Left lung (tissue), 10 donors: ENCODE measurements around the gene INPP4B. TPM values are rescaled to one million over a fixed set of nuclear protein-coding genes. Genes with fewer than 3 reads are reported as not detected.

Experiments
- ATAC-seq: fragments of 200-7000 bp; cut with Tn5 transposase; one replicate; pipeline ENCODE4 v1.9.1; 2020; ENCODE audit warnings: moderate library complexity
- DNase-seq, 4 donors: peaks; one replicate each; pipeline ENCODE4 v3.0.0-alpha.2; 2013 to 2020
- H3K27ac ChIP-seq, 2 donors: fragments of 200-600 bp; sonication (generic) in 1 of 2; one replicate each; pipeline versions ENCODE4 v1.5.0 to v1.8.0; 2020 to 2021
- H3K27me3 ChIP-seq, 2 donors: fragments of 200-600 bp; sonication (generic) in 1 of 2; one replicate each; pipeline versions ENCODE4 v1.5.0 to v1.8.0; 2020 to 2021
- H3K36me3 ChIP-seq, 2 donors: fragments of 200-600 bp; sonication (generic) in 1 of 2; one replicate each; pipeline versions ENCODE4 v1.5.0 to v1.8.0; 2020 to 2021
- H3K4me1 ChIP-seq, 2 donors: fragments of 200-600 bp; one replicate each; pipeline ENCODE4 v1.8.0; 2021
- H3K4me3 ChIP-seq, 2 donors: fragments of 200-600 bp; sonication (generic) in 1 of 2; one replicate each; pipeline versions ENCODE4 v1.5.0 to v1.8.0; 2020 to 2021; ENCODE audit warnings: mild to moderate bottlenecking in 1 of 2
- H3K9me3 ChIP-seq, 2 donors: fragments of 200-600 bp; sonication (generic) in 1 of 2; one replicate each; pipeline versions ENCODE4 v1.5.0 to v1.8.0; 2020 to 2021
- CTCF ChIP-seq, 2 donors: fragments of 200-600 bp; sonication (generic) in 1 of 2; IDR thresholded peaks; one replicate each; pipeline versions ENCODE4 v1.5.0 to v1.8.0; 2021; ENCODE audit warnings: antibody characterized with exemption in 2 of 2
- intact Hi-C, 2 donors: fragments of 100-400 bp; cut with DNase I; formaldehyde crosslinking; loops; one replicate each; pipeline versions ENCODE4 v1.11.2 to v1.14.2; 2022
- polyA plus RNA-seq, 6 donors: library from polyadenylated mRNA; unstranded; fragments of 120-200 nt; gene quantifications; one replicate each; pipeline ENCODE4 v1.2.1, GENCODE V29; 2013; ENCODE audit not compliant: insufficient read length in 6 of 6
- total RNA-seq, 2 donors: library from RNA; stranded (reverse); fragmentation: NEBNext Ultra II Directional; extraction: Animal tissue kit (Norgen Biotek cat#: 25700); gene quantifications; one replicate each; pipeline ENCODE4 v1.2.1, GENCODE V29; 2021
- donor health status: DM: no; HTN: yes; CAD: no.
- donor health status: DM: no; HTN: no; CAD: no.

Gene INPP4B
- total and polyA plus RNA-seq, 8 donors = 7.3 to 15.1 (median 11.6) TPM

GRCh38 chr4:142600952-142601351 lies 245.1 kb downstream of the INPP4B start:
- no peaks in the 10 kb centered on the region for H3K27me3 ChIP-seq
- ATAC-seq = no peak
- no peak overlapping the region for H3K27ac ChIP-seq
- no peak overlapping the region for H3K4me3 ChIP-seq
- H3K9me3 ChIP-seq = peaks cover 0 to 24% of the 10 kb centered on the region in 2 donors
- TF ChIP-seq CTCF (IDR thresholded peaks at IDR 0.05) = no peak
- intact Hi-C loops = no loop called here
- DNase-seq = no peak
- H3K36me3 ChIP-seq = no peaks in the 10 kb centered on the region
- no peaks in the 10 kb centered on the region for H3K4me1 ChIP-seq

GRCh38 chr4:142598132-142598531 lies 248.0 kb downstream of the INPP4B start:
- Histone ChIP-seq H3K9me3 (peaks cover 0 to 8% of the 10 kb centered on the region in 2 donors), H3K4me1 (no peaks in the 10 kb centered on the region), H3K27me3 (no peaks in the 10 kb centered on the region), H3K36me3 (no peaks in the 10 kb centered on the region), H3K27ac (no peak overlapping the region), H3K4me3 (no peak overlapping the region)
- no peak for DNase-seq
- intact Hi-C loops = no loop called here
- ATAC-seq = no peak
- TF ChIP-seq CTCF (IDR thresholded peaks at IDR 0.05) = no peak

- DNase-seq (no peak), ATAC-seq (no peak)
- TF ChIP-seq CTCF (IDR thresholded peaks at IDR 0.05) = no peak
- intact Hi-C loops = no loop called here
- Histone ChIP-seq H3K4me3 (no peak overlapping the region), H3K27me3 (no peaks in the 10 kb centered on the region), H3K36me3 (no peaks in the 10 kb centered on the region), H3K4me1 (no peaks in the 10 kb centered on the region), H3K27ac (no peak overlapping the region), H3K9me3 (no peaks in the 10 kb centered on the region)
These were observed 249.5 kb downstream of the INPP4B start for GRCh38 chr4:142596595-142596994.

- no peak for TF ChIP-seq CTCF (IDR thresholded peaks at IDR 0.05)
- H3K4me3 ChIP-seq = no peak overlapping the region
- DNase-seq (no peak), ATAC-seq (no peak)
- no peaks in the 10 kb centered on the region for H3K9me3 ChIP-seq
- no peak overlapping the region for H3K27ac ChIP-seq
- H3K27me3 ChIP-seq = no peaks in the 10 kb centered on the region
- intact Hi-C loops = no loop called here
- no peaks in the 10 kb centered on the region for H3K36me3 ChIP-seq
- no peaks in the 10 kb centered on the region for H3K4me1 ChIP-seq
These were observed 250.0 kb downstream of the INPP4B start for GRCh38 chr4:142596121-142596520.

GRCh38 chr4:142595222-142595871 lies 250.8 kb downstream of the INPP4B start:
- no peaks in the 10 kb centered on the region for H3K9me3 ChIP-seq
- no peak overlapping the region for H3K4me3 ChIP-seq
- no peaks in the 10 kb centered on the region for H3K27me3 ChIP-seq
- TF ChIP-seq CTCF (IDR thresholded peaks at IDR 0.05) = no peak
- H3K4me1 ChIP-seq = no peaks in the 10 kb centered on the region
- intact Hi-C loops = no loop called here
- DNase-seq = peak in 1 of 4 donors; percentile 9
- H3K27ac ChIP-seq = no peak overlapping the region
- peak; percentile 38 for ATAC-seq
- H3K36me3 ChIP-seq = no peaks in the 10 kb centered on the region
